Tibial artery (tissue), 4 donors: ENCODE measurements around the gene SPINT2.

ENCODE experiments used
- DNase-seq, 2 donors: peaks; one replicate each; pipeline ENCODE4 v3.0.0-alpha.2; 2019
- H3K27ac ChIP-seq, 2 donors: fragments of 200-600 bp; sonication (generic) in 1 of 2; 1 replicate in 1 of 2; 2 replicates in 1 of 2; pipeline ENCODE4 v1.5.1; 2018 to 2019; ENCODE audit warnings: mild to moderate bottlenecking in 1 of 2
- H3K27me3 ChIP-seq, 2 donors: fragments of 200-600 bp; sonication (generic) in 1 of 2; one replicate each; pipeline versions ENCODE4 v1.5.1 to v1.6.0; 2016 to 2019
- H3K36me3 ChIP-seq, 3 donors: fragments of 200-600 bp; sonication (generic) in 2 of 3; one replicate each; pipeline ENCODE4 v1.5.1; 2016 to 2019; ENCODE audit warnings: mild to moderate bottlenecking in 2 of 3
- H3K4me1 ChIP-seq, 4 donors: fragments of 200-600 bp; sonication (generic) in 2 of 4; 1 replicate in 3 of 4; 2 replicates in 1 of 4; pipeline ENCODE4 v1.5.1; 2016 to 2019
- H3K4me3 ChIP-seq, 2 donors: fragments of 200-600 bp; sonication (generic) in 1 of 2; 1 replicate in 1 of 2; 2 replicates in 1 of 2; pipeline ENCODE4 v1.5.1; 2018 to 2019; ENCODE audit warnings: mild to moderate bottlenecking in 2 of 2
- H3K9me3 ChIP-seq, 3 donors: fragments of 200-600 bp; sonication (generic) in 1 of 3; one replicate each; pipeline ENCODE4 v1.5.1; 2016 to 2019
- intact Hi-C: fragments of 100-400 bp; cut with DNase I; formaldehyde crosslinking; loops from one replicate; pipeline ENCODE4 v1.15.0; 2023; ENCODE audit warnings: low total_unique reads
- TF ChIP-seq, protein P1 (sequence below), 2 experiments: fragments of 200-600 bp in 1 of 2; fragments of 450-650 bp in 1 of 2; IDR thresholded peaks; one replicate each; pipeline ENCODE4 v1.5.1; 2017 to 2019; ENCODE audit warnings: antibody characterized with exemption in 2 of 2, mild to moderate bottlenecking in 1 of 2, moderate library complexity in 1 of 2

SPINT2 gene

DNA sequence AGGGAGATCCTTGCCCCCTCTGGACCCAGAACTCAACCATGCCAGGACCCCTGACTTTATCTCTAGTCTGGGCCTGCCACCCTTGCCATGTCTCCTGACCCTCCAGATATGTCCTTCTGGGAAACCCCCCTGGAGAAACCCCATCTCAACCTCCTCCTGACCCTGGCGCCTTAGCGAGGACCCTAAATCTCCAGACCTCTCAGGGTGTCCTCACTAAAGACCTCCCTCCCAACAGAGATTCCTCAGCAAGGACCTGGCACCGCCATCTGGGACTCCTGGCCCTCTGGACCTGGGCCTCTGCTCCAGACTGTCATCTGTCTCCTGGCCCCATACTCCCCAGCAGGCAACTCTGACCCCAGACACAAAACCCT lies 56.6 kb downstream of the SPINT2 start:
- Histone ChIP-seq H3K27ac (peak overlapping the region; percentile 81 to 84), H3K4me1 (peaks cover 4 to 37% (median 21%) of the 10 kb centered on the region in 4 donors), H3K4me3 (peak overlapping the region; percentile 67 to 73), H3K9me3 (no peaks in the 10 kb centered on the region), H3K27me3 (no peaks in the 10 kb centered on the region), H3K36me3 (peaks cover 0 to 9% (median 0%) of the 10 kb centered on the region in 3 donors)
- intact Hi-C loops: no loop called here
- TF ChIP-seq, protein P1, sequence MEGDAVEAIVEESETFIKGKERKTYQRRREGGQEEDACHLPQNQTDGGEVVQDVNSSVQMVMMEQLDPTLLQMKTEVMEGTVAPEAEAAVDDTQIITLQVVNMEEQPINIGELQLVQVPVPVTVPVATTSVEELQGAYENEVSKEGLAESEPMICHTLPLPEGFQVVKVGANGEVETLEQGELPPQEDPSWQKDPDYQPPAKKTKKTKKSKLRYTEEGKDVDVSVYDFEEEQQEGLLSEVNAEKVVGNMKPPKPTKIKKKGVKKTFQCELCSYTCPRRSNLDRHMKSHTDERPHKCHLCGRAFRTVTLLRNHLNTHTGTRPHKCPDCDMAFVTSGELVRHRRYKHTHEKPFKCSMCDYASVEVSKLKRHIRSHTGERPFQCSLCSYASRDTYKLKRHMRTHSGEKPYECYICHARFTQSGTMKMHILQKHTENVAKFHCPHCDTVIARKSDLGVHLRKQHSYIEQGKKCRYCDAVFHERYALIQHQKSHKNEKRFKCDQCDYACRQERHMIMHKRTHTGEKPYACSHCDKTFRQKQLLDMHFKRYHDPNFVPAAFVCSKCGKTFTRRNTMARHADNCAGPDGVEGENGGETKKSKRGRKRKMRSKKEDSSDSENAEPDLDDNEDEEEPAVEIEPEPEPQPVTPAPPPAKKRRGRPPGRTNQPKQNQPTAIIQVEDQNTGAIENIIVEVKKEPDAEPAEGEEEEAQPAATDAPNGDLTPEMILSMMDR (IDR thresholded peaks at IDR 0.05): no peak
- no peak for DNase-seq

GRCh38 chr19:38321646-38322196 lies 57.3 kb downstream of the SPINT2 start:
- Histone ChIP-seq H3K4me3 (peak overlapping the region; percentile 67 to 73), H3K9me3 (no peaks in the 10 kb centered on the region), H3K4me1 (peaks cover 0 to 32% (median 21%) of the 10 kb centered on the region in 4 donors), H3K36me3 (peaks cover 3 to 15% (median 5%) of the 10 kb centered on the region in 3 donors), H3K27ac (peak overlapping the region; percentile 81 to 84), H3K27me3 (no peaks in the 10 kb centered on the region)
- intact Hi-C loops: no loop called here
- TF ChIP-seq, protein P1 (IDR thresholded peaks at IDR 0.05): no peak
- peak in 1 of 2 donors; percentile 73 for DNase-seq

DNA sequence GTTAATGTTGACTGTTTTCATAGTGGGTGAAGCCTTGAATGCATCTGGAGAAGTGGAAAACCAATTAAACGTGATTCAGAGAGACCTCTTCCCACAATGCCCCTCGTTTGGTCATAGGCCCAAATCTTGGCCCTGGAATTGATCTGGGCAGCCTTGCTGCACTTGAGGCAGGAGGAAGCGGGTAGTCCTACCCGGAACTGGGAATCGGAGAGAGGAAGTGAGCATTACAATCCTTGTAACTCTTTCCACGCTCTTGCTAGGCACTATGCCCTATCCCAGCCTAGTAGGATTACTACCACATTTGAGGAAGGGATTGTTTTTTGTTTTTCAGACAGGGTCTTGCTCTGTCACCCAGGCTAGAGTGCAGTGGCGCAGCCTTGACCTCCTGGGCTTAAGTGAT lies 58.9 kb downstream of the SPINT2 start:
- no peak overlapping the region for H3K27ac ChIP-seq

DNA sequence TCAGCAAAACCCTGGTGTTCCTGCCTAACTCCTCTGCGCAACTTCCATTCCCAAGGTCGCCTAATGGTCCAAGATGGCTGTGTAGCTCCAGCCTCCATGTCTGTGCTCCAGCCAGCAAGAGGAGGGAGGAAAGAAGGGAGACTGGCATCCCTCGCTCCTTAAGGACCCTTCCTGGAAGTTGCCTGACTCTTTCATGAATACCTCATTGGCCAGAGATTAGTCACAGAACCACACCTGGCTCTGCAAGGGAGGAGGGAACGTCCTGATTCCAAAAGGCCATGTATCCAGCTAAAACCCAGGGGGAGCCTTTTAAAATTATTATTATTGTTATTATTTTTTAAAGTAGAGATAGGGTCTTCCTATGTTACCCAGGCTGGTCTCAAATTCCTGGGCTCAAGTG lies 60.1 kb downstream of the SPINT2 start:
- Histone ChIP-seq H3K27ac (no peak overlapping the region), H3K9me3 (no peaks in the 10 kb centered on the region), H3K4me3 (no peak overlapping the region), H3K4me1 (peaks cover 0 to 25% (median 13%) of the 10 kb centered on the region in 4 donors), H3K27me3 (no peaks in the 10 kb centered on the region), H3K36me3 (peaks cover 9 to 33% (median 17%) of the 10 kb centered on the region in 3 donors)
- DNase-seq: no peak
- intact Hi-C loops: no loop called here
- TF ChIP-seq, protein P1 (IDR thresholded peaks at IDR 0.05): no peak

More for the DNA sequence above, 58.9 kb downstream of the SPINT2 start:
- no peak for DNase-seq
- no peak overlapping the region for H3K4me3 ChIP-seq
- H3K4me1 ChIP-seq: peaks cover 0 to 32% (median 21%) of the 10 kb centered on the region in 4 donors
- H3K9me3 ChIP-seq: no peaks in the 10 kb centered on the region
- intact Hi-C loops: no loop called here
- TF ChIP-seq, protein P1 (IDR thresholded peaks at IDR 0.05): no peak
- peaks cover 9 to 31% (median 17%) of the 10 kb centered on the region in 3 donors for H3K36me3 ChIP-seq
- H3K27me3 ChIP-seq: no peaks in the 10 kb centered on the region

DNA sequence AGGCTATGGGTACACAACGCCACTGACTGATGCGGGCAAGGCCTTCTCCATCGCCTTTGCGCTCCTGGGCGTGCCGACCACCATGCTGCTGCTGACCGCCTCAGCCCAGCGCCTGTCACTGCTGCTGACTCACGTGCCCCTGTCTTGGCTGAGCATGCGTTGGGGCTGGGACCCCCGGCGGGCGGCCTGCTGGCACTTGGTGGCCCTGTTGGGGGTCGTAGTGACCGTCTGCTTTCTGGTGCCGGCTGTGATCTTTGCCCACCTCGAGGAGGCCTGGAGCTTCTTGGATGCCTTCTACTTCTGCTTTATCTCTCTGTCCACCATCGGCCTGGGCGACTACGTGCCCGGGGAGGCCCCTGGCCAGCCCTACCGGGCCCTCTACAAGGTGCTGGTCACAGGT lies 62.2 kb downstream of the SPINT2 start:
- H3K27me3 ChIP-seq: no peaks in the 10 kb centered on the region
- H3K4me3 ChIP-seq: no peak overlapping the region
- H3K4me1 ChIP-seq: peaks cover 0 to 6% (median 2%) of the 10 kb centered on the region in 4 donors
- intact Hi-C loops: no loop called here
- H3K27ac ChIP-seq: no peak overlapping the region
- DNase-seq: no peak
- H3K36me3 ChIP-seq: peaks cover 9 to 33% (median 17%) of the 10 kb centered on the region in 3 donors
- H3K9me3 ChIP-seq: no peaks in the 10 kb centered on the region
- TF ChIP-seq, protein P1 (IDR thresholded peaks at IDR 0.05): no peak
